ENCODE measurements around the gene ERFE.

Gene ERFE

DNA sequence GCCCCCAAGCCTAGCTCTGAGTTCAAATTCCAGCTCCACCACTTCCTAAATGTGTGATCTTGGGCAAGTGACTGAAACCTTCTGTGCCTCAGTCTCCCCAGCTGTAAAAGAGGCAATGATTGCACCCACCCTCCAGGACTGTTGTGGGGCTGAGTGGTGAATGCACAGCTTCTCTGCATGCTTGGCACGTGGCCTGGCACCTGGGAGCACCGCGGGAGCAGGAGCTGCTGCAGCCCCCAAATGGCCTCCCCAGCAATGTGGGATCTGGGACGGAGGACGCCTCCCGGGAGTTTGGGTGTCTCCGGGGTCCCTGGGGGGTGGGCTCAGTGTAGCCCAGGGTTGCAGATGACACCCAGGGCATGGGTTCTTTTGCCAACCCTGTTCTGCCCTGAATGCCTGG, 18.7 kb upstream of the ERFE start:
- no peak for DNase-seq (ENCODE audit: low read depth)

DNA sequence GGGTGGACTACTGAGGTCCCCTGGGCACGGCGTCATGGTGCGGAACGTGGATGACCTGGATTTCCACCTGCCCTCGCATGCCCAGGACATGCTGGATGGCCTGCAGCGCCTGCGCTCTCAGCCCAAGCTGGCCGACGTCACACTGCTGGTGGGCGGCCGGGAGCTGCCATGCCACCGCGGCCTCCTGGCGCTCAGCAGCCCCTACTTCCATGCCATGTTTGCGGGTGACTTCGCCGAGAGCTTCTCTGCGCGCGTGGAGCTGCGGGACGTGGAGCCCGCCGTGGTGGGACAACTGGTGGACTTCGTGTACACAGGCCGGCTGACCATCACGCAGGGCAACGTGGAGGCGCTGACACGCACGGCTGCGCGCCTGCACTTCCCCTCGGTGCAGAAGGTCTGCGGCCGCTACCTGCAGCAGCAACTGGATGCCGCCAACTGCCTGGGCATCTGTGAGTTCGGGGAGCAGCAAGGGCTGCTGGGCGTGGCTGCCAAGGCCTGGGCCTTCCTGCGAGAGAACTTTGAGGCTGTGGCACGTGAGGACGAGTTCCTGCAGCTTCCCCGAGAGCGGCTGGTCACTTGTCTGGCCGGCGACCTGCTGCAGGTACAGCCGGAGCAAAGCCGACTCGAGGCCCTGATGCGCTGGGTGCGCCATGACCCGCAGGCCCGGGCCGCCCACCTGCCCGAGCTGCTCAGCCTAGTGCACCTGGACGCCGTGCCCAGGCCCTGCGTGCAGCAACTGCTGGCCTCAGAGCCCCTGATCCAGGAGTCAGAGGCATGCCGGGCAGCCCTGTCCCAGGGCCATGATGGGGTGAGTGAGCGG, 17.8 kb upstream of the ERFE start:
- no peak for DNase-seq (ENCODE audit: low read depth)

DNA sequence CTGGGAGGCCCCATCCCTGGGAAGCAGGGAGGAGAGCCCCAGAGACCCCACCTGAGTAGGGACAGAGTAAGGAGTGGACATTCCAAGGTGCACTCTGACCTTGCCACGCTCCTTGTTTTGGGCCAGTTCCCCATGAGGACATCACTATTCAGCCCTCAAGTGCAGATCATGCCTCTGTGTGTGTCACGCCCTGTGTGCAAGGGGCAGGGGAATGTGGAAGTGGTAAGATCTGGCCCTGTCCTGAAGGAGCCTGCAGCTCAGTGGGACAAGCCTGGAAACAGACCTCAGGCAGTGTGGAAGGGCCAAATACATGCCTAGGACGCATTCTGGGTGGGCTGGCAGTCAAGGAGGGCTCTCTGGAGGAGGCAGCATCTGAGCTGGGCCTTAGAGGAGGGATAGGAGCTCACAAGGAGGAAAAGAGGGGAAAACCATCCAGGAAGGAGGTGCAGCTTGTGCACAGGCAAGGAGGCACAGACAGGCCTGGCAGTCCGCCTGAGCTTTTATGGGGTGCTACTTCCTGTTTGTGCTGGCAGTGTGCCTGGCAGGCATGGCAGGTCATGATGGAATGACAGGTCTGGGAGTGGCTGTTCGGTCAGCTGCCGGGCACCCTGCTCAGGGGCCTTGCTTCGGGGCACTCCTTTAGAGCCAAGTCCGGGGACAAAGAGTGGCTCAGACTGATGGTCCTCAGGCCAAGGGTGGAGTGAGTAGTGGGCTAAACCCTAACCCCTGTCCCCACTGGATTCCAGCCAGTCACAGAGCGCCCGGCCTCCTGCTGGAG, 17.0 kb upstream of the ERFE start:
- no peak for DNase-seq (ENCODE audit: low read depth)

DNA sequence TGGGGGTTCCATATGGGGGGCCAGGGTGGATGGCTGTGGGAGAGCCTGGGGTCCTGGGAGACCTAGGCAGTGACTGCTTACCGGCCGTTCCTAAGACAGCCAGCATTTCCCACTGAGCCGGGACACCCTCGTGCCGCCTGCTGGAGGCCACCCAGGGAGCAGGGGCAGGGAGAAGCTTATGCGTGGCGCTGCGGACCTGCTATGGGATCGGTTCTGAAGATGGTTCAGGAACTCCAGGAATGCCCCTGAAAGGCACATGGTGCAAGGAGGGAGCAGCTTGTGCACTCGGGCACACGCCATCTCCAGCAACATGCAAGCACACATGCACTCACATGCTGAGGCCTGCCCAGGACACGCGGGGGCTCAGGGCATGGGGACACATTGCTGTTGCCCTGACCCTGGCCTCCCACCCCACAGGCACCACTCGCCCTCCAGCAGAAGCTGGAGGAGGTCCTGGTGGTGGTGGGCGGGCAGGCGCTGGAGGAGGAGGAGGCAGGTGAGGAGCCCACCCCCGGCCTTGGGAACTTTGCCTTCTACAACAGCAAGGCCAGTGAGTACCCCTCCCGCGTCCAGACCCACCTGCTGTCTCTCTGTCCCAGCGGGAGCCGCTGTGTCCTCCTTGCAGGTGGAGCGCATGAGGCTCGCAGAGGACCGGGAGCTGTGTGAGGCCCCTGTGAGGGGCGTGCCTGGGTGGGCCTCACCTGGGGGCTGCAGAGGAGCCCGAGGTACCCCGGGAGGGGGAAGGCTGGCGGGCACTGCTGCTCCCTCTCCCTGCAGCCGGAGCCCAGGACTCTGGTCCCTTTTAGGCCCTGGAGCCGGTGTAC, 16.2 kb upstream of the ERFE start:
- no peak for DNase-seq (ENCODE audit: low read depth)

DNA sequence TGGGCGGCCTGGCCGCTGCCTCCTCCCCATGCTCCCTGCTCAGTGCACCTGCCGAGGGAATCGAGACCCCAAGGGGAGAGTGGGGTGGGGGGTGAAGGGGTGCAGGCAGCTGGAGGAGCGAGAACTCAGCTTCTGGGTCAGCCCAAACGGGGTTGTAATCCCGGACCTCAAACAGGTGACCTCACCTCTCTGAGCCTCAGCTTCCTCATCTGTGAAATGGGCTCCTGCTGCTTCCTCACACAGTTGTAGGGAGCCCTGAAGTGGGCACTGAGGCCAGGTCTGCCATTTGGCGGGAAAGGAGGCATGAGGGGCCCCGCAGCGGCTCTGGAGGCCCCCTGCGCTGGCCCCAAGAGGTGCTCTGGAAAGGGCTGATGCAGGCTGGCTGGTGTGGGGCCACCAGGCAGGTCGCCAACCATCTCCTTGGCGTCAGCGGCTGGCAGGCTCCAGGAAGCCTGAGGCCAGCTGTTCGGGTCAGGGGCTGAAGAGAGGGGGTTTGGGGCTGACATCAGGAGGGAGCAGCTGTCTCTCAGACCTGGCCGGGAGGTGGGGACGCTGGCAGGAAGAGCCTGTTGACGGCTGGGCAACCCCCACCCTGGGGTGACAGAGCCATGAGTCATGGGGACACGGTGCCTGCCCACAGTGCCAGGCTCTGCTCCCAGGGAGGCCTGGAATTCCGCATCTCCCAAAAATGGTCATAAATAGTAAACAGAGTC, 15.4 kb upstream of the ERFE start:
- DNase-seq (ENCODE audit: low read depth) = no peak

DNA sequence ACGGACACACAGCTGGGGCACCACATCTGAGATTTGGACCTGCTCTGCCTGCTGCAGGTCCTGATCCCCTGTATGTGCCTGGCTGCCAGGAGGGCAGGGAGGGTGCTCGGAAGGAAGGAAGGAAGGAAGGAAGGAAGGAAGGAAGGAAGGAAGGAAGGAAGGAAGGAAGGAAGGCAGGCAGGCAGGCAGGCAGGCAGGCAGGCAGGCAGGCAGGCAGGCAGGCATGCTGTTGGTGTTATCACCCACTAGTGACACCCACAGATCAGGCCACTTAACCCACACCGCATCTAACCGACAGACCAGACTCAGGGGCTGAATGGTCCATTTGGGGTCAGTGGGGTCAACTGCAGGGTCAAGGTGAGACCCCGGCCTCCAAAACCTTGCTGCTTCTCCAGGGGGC, 14.5 kb upstream of the ERFE start:
- DNase-seq (ENCODE audit: low read depth) = no peak

DNA sequence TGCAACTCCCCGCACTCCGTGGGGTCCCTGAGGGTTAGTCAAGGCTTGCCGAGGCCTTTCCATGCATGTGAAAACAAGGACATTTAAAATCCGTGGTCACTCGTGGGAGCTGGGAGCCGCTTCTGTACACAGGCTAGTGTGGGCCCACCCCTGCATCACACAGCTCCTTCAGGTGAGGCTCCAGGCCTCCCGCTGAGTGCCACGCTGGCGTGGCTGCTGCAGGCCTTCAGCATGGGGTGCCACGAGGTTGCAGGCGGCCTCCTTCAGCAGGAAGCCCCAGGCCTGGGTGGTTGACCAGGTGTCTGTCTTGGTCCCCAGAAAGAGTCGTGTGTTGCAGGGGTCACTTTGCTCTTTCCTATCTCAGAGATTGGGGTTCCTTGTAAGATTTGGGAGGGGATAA, 13.7 kb upstream of the ERFE start:
- no peak for DNase-seq (ENCODE audit: low read depth)

DNA sequence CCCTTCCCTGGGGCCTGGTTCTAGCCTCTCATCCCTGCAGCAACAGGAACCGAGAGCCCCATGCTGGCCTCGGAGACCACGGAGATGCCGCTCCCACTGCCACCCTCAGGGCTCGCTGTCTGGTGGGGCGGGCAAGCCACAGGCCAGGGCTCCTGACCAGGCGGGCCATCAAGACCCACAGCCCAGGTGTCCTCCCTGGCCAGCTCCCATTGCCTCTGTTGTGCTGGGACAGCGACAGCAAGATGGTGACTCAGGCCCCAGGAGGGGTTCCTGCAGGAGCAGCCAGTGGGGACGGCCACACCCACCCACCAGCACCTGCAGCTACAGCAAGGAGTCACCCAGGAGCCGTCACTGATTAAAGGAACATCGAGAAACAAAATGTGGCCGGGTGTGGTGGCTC, 12.9 kb upstream of the ERFE start:
- no peak for DNase-seq (ENCODE audit: low read depth)

DNA sequence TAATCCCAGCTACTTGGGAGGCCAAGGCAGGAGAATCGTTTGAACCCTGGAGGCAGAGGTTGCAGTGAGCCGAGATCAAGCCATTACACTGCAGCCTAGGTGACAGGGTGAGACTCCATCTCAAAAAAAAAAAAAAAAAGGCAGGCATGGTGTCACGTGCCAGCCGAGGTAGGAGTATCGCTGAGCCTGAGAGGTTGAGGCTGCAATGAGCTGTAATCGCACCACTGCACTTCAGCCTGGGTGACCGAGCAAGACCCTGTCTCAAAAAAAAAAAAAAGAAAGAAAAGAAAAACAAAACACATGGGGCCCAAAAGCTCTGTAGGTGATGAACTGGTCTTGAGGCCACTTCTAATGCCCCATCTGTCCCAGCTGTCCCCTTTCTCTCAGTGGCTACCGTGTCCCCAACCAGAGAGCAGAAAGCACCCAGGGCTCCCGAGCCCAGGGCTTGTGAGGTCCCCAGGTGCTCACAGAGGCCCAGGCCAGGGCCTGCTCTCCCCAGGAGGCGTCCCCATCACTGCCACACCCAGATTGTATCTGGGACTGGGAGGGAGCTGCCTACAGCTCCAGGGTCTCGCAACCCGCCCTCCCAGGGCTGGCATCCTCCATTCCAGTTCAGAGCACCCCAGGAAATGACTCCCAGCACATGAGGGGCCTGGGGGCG, 11.8 kb upstream of the ERFE start:
- DNase-seq (ENCODE audit: low read depth) = no peak

DNA sequence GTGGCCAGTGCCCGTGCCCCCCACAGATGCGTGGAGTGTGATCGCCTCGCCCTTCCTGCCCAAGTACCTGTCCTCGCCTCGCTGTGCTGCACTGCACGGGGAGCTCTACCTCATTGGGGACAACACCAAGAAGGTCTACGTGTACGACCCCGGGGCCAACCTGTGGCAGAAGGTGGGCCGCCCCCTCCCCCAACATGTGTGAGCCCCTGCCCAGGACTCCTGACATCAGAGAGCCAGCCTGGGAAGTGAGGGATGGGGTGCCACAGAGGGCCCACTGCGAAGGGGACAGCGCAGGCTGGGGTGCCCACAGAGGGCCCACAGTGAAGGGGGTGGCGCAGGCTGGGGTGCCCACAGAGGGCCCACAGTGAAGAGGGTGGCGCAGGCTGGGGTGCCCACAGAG, 9.8 kb upstream of the ERFE start:
- DNase-seq (ENCODE audit: low read depth) = no peak

DNA sequence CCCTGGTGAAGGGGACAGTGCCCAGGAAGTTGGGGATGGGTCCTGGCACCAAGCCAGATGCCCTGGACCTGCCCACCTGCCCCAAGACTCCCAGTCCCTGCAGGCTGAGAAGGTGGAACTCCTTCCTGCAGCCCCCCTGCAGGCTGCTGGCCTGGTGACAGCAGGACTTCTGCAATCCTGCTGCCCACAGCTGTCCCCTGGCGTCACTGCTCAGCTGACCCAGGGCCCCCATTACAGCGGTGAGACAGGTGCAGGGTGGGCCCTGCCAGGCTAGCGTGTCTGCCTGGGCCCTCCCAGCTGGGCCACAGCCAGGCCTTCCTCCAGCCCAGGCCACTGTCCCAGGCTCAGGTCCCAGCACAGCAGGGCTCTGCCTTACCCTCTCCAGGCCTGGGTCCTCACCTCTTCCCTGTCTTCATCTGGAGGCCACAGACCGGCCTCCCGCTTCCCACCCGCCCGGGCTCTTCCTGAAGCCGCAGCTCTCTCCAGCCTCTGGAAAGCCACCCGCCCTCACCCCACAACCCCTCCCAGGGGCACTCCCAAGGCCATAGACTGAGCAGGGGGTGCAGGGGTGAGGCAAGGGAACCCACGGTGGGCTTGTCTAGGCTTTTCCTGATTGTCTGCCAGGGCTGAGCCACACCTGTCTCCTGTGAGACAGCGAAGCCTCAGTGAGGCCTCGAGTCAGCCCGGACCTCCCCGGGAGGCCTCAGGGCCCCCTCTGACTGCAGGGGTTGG, 8.8 kb upstream of the ERFE start:
- DNase-seq (ENCODE audit: low read depth) = no peak

DNA sequence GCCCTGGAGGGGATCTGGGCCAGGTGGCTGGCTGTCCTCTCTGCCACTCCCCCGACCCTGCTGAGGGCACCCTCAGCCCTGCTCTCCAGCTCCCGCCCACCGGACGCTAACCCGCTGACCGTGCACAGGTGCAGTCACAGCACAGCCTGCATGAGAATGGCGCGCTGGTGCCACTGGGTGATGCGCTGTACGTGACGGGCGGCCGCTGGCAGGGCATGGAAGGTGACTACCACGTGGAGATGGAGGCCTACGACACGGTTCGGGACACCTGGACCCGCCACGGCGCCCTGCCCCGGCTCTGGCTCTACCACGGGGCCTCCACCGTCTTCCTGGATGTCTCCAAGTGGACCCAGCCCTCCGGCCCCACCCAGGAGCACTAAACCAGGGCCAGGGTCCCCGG, 8.1 kb upstream of the ERFE start:
- DNase-seq (ENCODE audit: low read depth) = no peak

DNA sequence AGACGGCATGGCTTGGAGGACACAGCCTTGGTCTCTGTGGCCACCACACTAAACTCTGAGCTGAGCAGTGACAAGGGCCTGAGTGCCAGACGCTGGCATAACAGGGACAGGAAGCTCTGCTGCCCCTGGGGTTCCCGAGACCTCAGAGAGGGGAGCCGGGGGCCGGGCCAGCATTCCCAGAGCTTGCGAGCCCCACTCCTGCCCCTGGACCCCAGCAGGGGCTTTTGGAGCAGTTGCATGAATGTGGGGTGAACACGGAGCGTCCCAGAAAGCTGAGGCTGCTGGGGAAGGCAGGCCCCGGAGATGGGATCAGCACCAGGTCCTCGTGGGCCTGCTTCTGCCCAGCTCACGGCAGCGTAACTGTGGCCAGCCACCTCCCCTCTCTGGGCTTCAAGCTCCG, 7.6 kb upstream of the ERFE start:
- DNase-seq (ENCODE audit: low read depth) = no peak

DNA sequence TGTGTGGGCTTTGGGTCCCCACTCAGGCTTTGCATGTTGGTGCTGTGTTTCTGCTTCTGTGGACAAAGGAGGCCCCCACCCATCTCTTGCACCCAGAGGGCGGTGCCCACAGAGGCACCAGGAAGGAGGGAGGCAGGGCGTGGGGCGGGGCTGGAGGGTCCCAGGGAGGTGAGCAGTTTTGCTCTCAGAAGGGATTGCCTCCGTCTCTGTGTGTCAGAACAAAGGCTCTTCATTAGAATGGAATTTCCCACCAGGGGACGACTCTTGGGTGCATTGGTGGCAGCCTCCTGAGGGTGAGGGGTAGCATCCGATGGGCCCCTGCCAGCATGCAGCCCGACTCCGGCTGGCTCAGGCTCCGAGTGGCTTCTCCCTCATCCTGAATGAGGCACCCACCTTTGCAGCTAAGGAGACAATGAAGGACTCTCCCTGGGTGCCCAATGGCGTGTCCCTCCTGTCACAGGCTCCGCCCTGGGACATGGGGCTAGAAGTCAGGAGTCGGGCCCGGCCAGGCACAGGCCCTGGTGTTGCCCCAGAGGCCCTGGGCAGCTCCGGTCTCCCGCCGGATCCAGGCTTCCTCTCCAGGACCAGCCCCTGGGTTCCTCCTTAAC, 7.0 kb upstream of the ERFE start:
- no peak for DNase-seq (ENCODE audit: low read depth)

DNA sequence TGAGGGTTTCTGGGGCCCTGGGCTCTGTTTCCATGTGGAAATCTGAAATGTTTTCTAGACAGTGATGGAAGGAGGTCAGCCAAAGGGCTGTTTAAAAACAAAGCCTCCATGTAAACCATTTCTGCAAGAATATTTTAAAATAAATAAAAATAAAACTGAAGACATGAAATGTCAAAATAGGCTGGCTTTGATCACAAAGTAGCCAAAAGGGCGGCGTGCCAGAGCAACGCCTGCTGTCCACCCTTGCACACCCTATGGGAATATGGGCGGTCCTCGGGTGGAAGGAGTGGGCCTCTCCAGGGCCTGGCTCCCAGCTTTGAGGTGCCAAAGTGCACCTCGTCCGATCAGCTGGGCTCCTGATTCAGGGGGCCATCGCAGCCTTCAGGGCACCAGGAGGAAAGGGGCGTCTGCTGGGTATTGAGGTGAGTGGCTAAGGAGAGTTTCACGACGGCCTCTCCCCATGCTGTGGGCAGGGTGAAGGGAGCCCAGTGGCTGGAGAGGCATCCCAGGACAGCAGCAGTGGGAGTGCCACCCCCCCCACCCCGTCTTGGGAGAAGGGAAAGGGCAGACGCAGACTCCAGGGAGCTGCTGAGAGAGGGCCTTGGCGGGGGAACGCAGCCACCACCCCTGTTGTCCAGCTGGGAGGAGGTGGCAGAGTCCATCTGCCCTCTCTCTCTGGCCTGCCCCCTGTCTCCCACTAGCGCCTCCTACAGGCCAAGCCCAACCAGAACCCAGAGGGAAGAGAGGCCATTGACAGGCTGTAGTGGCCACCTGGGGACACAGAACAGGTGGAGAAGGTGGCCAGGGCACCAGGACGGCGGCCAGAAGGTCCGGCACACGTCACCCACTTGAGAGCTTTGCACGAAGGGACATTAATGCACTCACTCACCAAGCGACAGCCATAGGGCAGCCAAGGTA, 5.7 kb upstream of the ERFE start:
- DNase-seq (ENCODE audit: low read depth) = no peak

DNA sequence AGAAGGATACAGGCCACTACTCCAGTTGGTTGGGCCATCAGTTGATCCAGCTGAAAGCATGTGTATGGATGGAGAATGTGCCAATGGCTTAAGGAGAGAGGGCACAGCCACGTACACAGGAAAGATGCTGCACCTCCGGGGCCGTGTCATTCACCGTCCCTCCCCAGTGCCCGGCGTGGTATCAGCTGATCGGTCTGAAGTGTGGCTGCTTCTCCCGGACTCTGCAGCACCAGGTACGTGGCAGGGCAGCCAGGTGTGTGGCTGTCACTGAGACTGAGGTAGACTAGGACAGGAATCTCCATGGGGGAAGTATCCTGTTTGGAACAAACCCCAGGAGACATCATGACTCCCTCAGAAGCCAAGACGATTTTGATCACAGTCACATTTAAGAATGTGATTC, 4.2 kb upstream of the ERFE start:
- DNase-seq (ENCODE audit: low read depth) = no peak

DNA sequence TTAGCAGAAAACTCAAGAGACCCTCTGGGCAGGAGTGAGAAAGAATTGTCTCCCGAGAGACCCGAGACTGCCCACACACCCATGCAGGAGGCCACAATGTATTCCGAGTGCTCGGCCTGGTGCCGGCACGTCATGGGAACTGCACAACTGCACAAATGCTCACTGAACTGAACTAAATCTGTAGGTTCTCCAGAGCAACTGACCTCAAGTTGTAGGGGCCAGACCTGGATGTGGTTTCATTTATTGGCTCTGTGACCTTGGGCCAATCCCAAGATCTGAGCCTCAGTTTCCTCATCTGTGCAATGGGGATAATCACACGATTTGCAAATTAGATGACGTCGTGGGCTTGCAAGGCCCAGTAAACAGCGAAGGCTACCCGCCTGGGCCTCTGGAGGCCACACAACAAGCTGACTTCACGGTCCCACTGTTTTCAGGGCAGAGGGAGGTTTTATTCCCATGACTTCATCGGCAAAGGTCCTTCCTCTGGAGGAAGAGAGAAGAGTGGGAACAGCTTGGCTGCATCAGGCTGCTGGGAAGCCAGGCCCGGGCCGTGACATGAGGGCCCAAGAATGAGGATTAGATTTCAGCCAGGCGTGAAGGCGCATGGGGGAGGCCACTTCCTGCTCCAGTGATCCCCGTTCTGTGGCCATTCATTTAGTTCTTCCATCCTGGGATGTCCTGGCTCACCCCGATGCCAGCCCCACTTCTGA, 3.6 kb upstream of the ERFE start:
- DNase-seq (ENCODE audit: low read depth) = no peak

DNA sequence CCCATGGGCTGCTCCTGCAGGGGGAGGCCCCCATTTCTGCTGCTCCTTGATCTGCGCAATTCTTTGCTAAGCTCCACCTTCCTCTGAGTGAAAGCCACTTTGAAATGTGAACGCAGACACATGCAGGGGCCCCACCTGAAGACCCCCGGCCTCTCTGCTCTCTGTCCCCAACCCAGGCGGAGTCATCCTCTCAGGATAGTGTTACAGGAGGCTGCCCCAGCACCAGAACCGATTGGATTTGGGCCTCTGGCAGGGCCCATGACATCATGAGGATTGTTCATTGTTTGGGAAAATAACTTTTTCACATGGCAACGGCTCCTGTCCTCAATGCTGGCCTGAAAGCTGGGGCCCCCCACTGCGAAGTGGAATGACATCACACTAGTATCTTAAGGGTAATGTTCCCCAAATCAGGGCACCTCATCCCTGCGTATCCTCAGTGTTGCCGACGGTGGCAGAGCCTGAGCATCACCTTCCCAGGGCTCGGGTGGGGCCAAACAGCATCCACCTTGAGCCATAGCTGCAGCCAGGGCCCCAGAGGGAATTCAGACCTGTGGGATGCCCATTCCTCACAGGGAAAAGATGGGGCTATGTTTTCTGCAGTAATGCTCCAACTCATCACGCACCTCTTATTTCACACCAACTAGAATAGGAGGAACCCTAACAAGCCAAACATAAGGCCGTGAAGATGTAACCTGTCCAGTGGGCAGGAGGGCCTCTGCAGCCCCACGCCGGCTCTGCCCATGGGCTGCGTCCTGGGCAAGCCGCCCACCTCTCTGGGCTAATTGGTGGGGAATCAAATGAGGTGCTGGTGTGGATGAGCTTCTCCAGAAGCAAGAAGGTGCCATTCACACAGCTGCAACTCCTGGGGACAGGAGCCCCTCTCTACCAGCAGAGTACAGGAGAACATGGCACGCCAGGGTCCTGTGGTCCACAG, 2.7 kb upstream of the ERFE start:
- DNase-seq (ENCODE audit: low read depth) = no peak

Data from stimulated activated CD8-positive, alpha-beta memory T cell treated with anti-CD3 and anti-CD28 coated beads, Interleukin-7, amount 100 ng/mL, for 24 hours (primary cell).